GM10266 (cell line): Measurements from ENCODE around the gene RALGPS2.

Experiments used
- DNase-seq: peaks from one replicate; pipeline ENCODE4 v3.0.0; 2012; ENCODE audit errors: extremely low spot score
- TF ChIP-seq, protein P1 (sequence below): IDR thresholded peaks from 2 replicates; pipeline ENCODE4 v1.5.1; 2012; ENCODE audit warnings: mild to moderate bottlenecking, low read depth; ENCODE audit not compliant: control insufficient read depth, insufficient read depth; ENCODE audit errors: missing control alignments

The RALGPS2 gene

GRCh38 chr1:178932552-178932906 is 207.5 kb downstream of the RALGPS2 start:
- DNase-seq = no peak
- TF ChIP-seq, protein P1, sequence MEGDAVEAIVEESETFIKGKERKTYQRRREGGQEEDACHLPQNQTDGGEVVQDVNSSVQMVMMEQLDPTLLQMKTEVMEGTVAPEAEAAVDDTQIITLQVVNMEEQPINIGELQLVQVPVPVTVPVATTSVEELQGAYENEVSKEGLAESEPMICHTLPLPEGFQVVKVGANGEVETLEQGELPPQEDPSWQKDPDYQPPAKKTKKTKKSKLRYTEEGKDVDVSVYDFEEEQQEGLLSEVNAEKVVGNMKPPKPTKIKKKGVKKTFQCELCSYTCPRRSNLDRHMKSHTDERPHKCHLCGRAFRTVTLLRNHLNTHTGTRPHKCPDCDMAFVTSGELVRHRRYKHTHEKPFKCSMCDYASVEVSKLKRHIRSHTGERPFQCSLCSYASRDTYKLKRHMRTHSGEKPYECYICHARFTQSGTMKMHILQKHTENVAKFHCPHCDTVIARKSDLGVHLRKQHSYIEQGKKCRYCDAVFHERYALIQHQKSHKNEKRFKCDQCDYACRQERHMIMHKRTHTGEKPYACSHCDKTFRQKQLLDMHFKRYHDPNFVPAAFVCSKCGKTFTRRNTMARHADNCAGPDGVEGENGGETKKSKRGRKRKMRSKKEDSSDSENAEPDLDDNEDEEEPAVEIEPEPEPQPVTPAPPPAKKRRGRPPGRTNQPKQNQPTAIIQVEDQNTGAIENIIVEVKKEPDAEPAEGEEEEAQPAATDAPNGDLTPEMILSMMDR = no peak

DNA sequence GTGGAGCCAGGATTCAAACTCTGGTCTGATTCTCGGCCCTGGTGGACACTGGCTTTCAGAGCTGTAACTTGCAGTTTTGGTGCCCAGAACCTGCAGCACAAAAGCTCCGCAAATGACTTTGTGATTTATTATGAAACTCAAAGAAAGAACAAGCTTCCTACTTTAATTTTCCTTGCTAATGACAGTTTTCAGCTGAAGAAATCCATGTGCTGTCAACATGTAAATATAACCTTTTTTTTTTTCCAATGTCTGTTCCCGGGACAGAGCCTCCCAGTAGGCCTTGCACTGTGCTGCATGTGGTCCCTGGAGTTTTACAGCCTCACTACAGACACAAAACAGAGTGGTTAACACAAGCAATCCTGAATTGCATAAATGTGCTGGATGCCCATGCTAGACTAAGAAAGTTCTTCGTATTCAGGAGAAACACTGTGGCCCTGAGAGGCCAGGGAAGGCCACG is 208.1 kb downstream of the RALGPS2 start:
- TF ChIP-seq, protein P1 = no peak
- no peak for DNase-seq

- TF ChIP-seq, protein P1 = no peak
Measured at GRCh38 chr1:178933709-178934490, 208.9 kb downstream of the RALGPS2 start.

DNA sequence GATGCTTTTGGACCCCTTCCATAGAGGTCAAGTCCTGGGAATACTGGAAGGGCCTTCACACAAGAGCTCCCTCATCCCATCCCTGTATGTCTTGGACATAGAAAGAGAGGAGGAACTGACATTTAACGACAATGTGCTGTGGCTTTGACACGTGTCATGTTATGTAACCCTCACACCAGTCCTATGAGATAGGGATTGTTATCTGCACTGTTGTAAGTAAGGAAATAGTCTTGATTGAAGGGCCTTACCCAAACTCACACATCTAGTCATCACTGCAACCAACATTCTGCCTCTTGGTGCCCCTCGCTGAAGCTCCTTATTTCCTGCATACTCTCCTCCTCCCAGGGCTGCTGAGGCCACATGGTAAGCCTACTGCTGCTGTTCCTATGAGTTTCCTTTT is 209.5 kb downstream of the RALGPS2 start:
- no peak for DNase-seq
- TF ChIP-seq, protein P1 = no peak

More at GRCh38 chr1:178933709-178934490, 208.9 kb downstream of the RALGPS2 start:
- no peak for DNase-seq

GRCh38 chr1:178935610-178936009 is 210.6 kb downstream of the RALGPS2 start:
- DNase-seq = no peak
- TF ChIP-seq, protein P1 = no peak

DNA sequence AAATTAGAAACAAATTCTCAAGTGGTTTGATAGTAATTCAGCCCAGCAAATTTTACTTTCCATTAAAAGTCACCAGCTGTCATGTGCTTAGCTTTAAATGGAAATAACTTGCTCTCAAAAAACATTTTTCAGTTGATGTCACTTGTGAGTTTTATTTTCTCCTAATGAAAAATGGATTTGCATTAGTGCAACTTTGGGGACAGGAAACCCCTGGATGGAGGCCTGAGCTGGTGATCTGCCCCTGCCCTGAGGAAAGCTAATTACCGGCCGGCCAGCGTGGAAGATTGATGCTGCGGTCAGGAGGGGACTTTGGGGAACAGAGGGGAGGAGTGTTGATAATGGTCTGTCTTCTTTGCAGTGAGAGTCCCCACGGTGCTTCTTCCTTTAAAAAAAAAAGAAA is 212.7 kb downstream of the RALGPS2 start:
- DNase-seq = no peak
- TF ChIP-seq, protein P1 = no peak
